A673 (cell line): ENCODE results near the gene MTCH2.

ENCODE experiments used
- EZH2 ChIP-seq: fragments of 200-600 bp; sonication (generic); IDR thresholded peaks from 2 replicates; pipeline ENCODE4 v1.6.1; 2017; ENCODE audit warnings: borderline replicate concordance, low read depth, mild to moderate bottlenecking, mixed read lengths, antibody characterized with exemption, low read length; ENCODE audit not compliant: poor library complexity, severe bottlenecking
- TF ChIP-seq, protein P1 (sequence below): fragments of 300-800, 200-600 bp; sonication (generic); conservative IDR thresholded peaks from 2 replicates; pipeline ENCODE4 v1.5.1; 2017; ENCODE audit warnings: low read depth, mild to moderate bottlenecking, antibody characterized with exemption, low read length, moderate library complexity, mixed read lengths

DNA sequence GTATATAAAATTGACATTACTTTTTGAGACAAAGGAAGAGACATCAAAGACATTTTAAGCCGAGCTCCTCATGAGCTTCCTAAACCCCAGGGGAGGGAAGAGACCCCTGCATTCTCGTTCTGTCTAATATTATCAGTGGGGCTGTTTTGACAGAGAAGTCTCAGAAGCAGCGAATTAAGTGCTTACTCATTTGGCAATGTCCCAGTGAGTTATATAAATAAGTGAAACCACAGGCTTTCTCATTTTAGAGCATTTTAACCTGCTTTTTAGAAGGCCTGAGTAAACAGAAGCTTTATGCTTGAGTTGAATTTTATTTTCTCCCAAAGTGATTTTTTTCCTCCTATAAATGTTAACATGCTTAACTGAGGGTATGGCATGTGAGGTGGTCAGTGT is 24.9 kb downstream of the MTCH2 start:
- no peak for TF ChIP-seq EZH2
- TF ChIP-seq, protein P1, sequence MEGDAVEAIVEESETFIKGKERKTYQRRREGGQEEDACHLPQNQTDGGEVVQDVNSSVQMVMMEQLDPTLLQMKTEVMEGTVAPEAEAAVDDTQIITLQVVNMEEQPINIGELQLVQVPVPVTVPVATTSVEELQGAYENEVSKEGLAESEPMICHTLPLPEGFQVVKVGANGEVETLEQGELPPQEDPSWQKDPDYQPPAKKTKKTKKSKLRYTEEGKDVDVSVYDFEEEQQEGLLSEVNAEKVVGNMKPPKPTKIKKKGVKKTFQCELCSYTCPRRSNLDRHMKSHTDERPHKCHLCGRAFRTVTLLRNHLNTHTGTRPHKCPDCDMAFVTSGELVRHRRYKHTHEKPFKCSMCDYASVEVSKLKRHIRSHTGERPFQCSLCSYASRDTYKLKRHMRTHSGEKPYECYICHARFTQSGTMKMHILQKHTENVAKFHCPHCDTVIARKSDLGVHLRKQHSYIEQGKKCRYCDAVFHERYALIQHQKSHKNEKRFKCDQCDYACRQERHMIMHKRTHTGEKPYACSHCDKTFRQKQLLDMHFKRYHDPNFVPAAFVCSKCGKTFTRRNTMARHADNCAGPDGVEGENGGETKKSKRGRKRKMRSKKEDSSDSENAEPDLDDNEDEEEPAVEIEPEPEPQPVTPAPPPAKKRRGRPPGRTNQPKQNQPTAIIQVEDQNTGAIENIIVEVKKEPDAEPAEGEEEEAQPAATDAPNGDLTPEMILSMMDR: no peak; the same call in 1 of the 2 replicates
